Measurements from ENCODE around the gene LRRC75A. TPM values are rescaled to one million over a fixed set of nuclear protein-coding genes. Genes with fewer than 3 reads are reported as not detected.
"Not testable (repeated sequence)": the region's sequence is repeated elsewhere in the genome, so short reads cannot be mapped to it uniquely, and the experiment has no call there.

The LRRC75A gene
- total RNA-seq, 1 donor from 2014 or later, result 0.49 TPM

GRCh38 chr17:16472539-16472938 lies 19.5 kb downstream of the LRRC75A start:
- DNase-seq (ENCODE audit: low spot score), result no peak

- DNase-seq (ENCODE audit: low spot score), result no peak
These were observed 20.7 kb downstream of the LRRC75A start for GRCh38 chr17:16471295-16471694.

- no peak for DNase-seq (ENCODE audit: low spot score)
These were observed 21.7 kb downstream of the LRRC75A start for GRCh38 chr17:16470265-16470664.

- no peak for DNase-seq (ENCODE audit: low spot score)
These were observed 23.5 kb downstream of the LRRC75A start for GRCh38 chr17:16468428-16468992.

GRCh38 chr17:16467886-16468285 lies 24.1 kb downstream of the LRRC75A start:
- no peak for DNase-seq (ENCODE audit: low spot score)

- no peak for DNase-seq (ENCODE audit: low spot score)
These were observed 24.9 kb downstream of the LRRC75A start for GRCh38 chr17:16467044-16467443.

GRCh38 chr17:16466407-16466806 lies 25.6 kb downstream of the LRRC75A start:
- DNase-seq (ENCODE audit: low spot score), result no peak

GRCh38 chr17:16465861-16466338 lies 26.1 kb downstream of the LRRC75A start:
- DNase-seq (ENCODE audit: low spot score), result no peak

- no peak for DNase-seq (ENCODE audit: low spot score)
These were observed 27.0 kb downstream of the LRRC75A start for GRCh38 chr17:16465052-16465312.

- DNase-seq (ENCODE audit: low spot score), result no peak
These were observed 27.5 kb downstream of the LRRC75A start for GRCh38 chr17:16464303-16465051.

GRCh38 chr17:16463358-16464302 lies 28.4 kb downstream of the LRRC75A start:
- DNase-seq (ENCODE audit: low spot score), result no peak

GRCh38 chr17:16462070-16462864 lies 29.7 kb downstream of the LRRC75A start:
- DNase-seq (ENCODE audit: low spot score), result no peak

- DNase-seq (ENCODE audit: low spot score), result no peak
These were observed 30.5 kb downstream of the LRRC75A start for GRCh38 chr17:16461606-16461866.

GRCh38 chr17:16460796-16461605 lies 31.0 kb downstream of the LRRC75A start:
- DNase-seq (ENCODE audit: low spot score), result no peak

- DNase-seq (ENCODE audit: low spot score), result no peak
These were observed 32.0 kb downstream of the LRRC75A start for GRCh38 chr17:16459855-16460550.

GRCh38 chr17:16459271-16459670 lies 32.7 kb downstream of the LRRC75A start:
- DNase-seq (ENCODE audit: low spot score), result no peak

- DNase-seq (ENCODE audit: low spot score), result no peak
These were observed 35.2 kb downstream of the LRRC75A start for GRCh38 chr17:16456742-16457316.

- DNase-seq (ENCODE audit: low spot score), result no peak
These were observed 35.8 kb downstream of the LRRC75A start for GRCh38 chr17:16455997-16456741.

GRCh38 chr17:16453493-16453851 lies 38.5 kb downstream of the LRRC75A start:
- DNase-seq (ENCODE audit: low spot score), result no peak

- DNase-seq (ENCODE audit: low spot score), result not testable (repeated sequence)
These were observed 39.7 kb downstream of the LRRC75A start for GRCh38 chr17:16452268-16452667.

Data from ureter (tissue), 1 donor.